Gastroesophageal sphincter (tissue), 3 donors: ENCODE data around the gene GGNBP2.

Experiments
- CTCF ChIP-seq, 4 experiments: fragments of 200-600 bp in 2 of 4; fragments of 450-650 bp in 2 of 4; sonication (generic) in 1 of 4; IDR thresholded peaks; one replicate each; pipeline ENCODE4 v1.5.1; 2017 to 2019; ENCODE audit warnings: antibody characterized with exemption in 4 of 4, mild to moderate bottlenecking in 2 of 4, moderate library complexity in 2 of 4
- POLR2A ChIP-seq, 2 donors: fragments of 450-650 bp; IDR thresholded peaks; one replicate each; pipeline ENCODE4 v1.6.1; 2017; ENCODE audit warnings: antibody characterized with exemption in 2 of 2, mild to moderate bottlenecking in 2 of 2, moderate library complexity in 1 of 2
- POLR2AphosphoS5 ChIP-seq: sonication (generic); formaldehyde crosslinking; IDR thresholded peaks from one replicate; pipeline ENCODE4 v1.6.1; 2017; ENCODE audit warnings: antibody characterized with exemption

- TF ChIP-seq CTCF (IDR thresholded peaks at IDR 0.05) (no peak), POLR2A (IDR thresholded peaks at IDR 0.05) (no peak), POLR2AphosphoS5 (no peak)
Observed at GRCh38 chr17:36593656-36594316, 49.1 kb downstream of the GGNBP2 start.
